GM19239 (cell line): ENCODE results near the gene MAS1.
"Not testable (repeated sequence)": the region's sequence is repeated elsewhere in the genome, so short reads cannot be mapped to it uniquely, and the experiment has no call there.

Experiments used
- DNase-seq: peaks from one replicate; pipeline ENCODE4 v3.0.0; 2011; ENCODE audit warnings: low spot score; ENCODE audit not compliant: insufficient read length
- FAIRE-seq: peaks from 2 replicates; lab custom pipeline; 2011; peaks lifted over from hg19 to GRCh38; lab: Jason Lieb, UNC

MAS1 gene

DNA sequence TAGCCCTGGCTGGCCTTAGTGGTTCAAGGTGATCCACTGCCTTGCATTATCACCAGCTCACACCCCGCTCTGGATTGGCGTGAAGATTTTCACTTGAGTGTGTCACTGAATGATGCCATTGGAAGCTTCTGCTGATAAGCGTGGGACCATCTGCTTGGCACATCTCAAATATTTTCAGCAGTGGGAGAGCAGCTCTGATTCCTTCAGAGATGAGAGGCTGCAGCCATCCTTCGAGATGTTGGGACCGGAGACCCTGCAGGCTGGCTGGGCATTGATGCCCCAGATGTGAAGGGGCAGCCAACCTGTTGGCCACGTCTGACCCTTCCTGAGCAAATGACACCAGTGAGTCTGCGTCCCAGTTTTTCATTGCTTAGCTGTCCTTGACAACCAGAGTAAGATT is at the start of gene MAS1:
Gene MAS1, plus strand, starts transcription at position 197 of the 400 bp plus-strand sequence. CDS start 15,968 bp downstream, outside the sequence.
- DNase-seq (no peak), FAIRE-seq (no peak)

- DNase-seq (no peak), FAIRE-seq (no peak)
Measured at GRCh38 chr6:159842035-159842434, 48.8 kb upstream of the MAS1 start.

GRCh38 chr6:159844737-159845645 is 45.8 kb upstream of the MAS1 start:
- FAIRE-seq, result no peak
- DNase-seq, result no peak

GRCh38 chr6:159848552-159848951 is 42.2 kb upstream of the MAS1 start:
- DNase-seq, FAIRE-seq: not testable (repeated sequence)

GRCh38 chr6:159849851-159850250 is 40.9 kb upstream of the MAS1 start:
- not testable (repeated sequence) for FAIRE-seq

DNA sequence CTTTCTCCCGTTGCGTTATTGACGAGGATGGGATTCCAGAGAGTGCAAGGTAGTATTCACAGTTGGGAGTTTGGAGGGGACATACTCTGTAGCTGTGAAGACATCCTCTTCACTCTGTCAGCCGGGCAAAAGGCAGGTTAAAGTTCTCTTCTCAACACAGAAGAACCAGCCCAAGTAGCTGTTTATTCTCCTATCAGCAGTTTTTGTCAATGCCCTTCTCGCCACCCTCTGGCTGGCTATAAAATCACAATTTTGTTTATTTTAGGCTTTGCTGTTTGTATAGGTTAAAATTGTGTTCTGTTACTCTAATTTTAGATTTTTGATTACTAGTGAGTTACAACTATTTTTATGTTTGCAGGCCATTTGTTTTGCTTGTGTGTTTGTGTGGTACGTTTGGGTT is 37.9 kb upstream of the MAS1 start:
- DNase-seq (no peak), FAIRE-seq (no peak)

More at GRCh38 chr6:159849851-159850250, 40.9 kb upstream of the MAS1 start:
- not testable (repeated sequence) for DNase-seq

DNA sequence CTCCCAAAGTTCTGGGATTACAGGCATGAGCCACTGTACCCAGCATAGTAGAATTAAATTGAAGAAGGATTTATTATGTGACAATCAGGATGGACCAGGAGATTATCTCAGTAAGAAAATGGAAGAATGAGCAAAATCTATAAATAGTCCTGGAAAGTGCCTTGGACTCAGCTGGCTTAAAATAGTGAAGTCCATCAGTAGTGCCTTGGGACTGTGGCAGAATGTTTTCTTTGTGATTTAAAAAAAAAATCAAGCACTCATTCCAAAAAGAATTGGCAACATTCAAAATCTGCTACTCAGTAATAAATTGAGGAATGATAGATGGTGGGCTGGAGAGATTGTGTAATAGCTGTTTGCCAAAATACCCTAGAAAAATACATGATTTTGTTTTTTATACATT is 37.0 kb upstream of the MAS1 start:
- FAIRE-seq (no peak), DNase-seq (no peak)

GRCh38 chr6:159854959-159855358 is 35.8 kb upstream of the MAS1 start:
- FAIRE-seq, result no peak

DNA sequence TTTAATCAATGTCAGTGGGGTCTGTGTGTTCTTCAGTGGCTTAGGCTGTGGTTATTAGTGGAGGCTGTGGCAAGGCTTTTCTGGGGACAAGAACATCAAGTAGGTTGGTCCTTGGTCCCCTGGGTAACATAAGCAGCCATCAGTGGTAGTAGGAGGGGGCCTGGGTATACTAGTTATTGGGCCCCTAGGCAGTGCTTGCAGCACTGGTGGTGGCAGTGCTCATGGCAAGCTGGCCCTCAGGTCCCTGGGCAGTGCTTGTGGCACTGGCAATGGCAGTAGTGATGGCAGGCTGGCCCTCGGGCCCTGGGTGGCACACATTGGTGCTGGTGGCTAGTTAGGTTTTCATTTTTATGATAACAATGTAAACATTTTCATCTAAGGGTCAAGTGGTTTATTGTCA is 32.5 kb upstream of the MAS1 start:
- FAIRE-seq (no peak), DNase-seq (no peak)

More at GRCh38 chr6:159854959-159855358, 35.8 kb upstream of the MAS1 start:
- no peak for DNase-seq

GRCh38 chr6:159860482-159860881 is 30.3 kb upstream of the MAS1 start:
- no peak for FAIRE-seq

GRCh38 chr6:159862103-159862502 is 28.7 kb upstream of the MAS1 start:
- FAIRE-seq, result no peak
- DNase-seq, result no peak

More at GRCh38 chr6:159860482-159860881, 30.3 kb upstream of the MAS1 start:
- no peak for DNase-seq

GRCh38 chr6:159863341-159863740 is 27.4 kb upstream of the MAS1 start:
- DNase-seq (peak; percentile 43), FAIRE-seq (peak; percentile 87)

DNA sequence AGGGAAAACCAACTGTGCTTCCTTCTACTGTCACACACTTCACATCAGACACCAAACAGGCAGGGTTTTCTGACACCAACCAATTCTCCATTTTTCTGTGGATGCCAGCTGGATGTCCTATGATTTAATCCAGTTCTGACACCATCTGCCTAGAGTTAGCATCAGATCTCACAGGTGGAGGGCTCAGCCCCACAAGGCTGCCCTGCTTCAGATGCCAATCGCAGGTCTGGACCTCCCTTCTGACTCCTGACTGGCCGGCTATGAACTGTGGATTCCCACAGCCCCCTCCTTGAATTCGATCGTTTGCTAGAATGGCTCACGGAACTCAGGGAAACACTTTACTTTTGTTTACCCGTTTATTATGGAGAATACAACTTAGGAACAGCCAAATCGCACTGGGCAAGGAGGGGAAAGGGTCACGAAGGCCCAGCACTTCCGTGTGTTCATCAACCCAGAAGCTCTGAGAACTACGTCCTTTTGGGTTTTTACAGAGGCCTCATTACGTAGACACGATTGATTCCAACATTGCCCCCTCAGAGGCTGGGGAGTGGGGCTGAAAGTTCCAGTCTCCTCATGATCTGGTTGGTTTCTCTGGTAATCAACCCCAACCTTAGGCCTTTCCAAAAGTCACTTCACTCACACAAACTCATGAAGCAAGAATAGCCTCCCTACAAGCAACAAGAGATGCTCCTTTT is 25.4 kb upstream of the MAS1 start:
- FAIRE-seq (no peak), DNase-seq (no peak)

DNA sequence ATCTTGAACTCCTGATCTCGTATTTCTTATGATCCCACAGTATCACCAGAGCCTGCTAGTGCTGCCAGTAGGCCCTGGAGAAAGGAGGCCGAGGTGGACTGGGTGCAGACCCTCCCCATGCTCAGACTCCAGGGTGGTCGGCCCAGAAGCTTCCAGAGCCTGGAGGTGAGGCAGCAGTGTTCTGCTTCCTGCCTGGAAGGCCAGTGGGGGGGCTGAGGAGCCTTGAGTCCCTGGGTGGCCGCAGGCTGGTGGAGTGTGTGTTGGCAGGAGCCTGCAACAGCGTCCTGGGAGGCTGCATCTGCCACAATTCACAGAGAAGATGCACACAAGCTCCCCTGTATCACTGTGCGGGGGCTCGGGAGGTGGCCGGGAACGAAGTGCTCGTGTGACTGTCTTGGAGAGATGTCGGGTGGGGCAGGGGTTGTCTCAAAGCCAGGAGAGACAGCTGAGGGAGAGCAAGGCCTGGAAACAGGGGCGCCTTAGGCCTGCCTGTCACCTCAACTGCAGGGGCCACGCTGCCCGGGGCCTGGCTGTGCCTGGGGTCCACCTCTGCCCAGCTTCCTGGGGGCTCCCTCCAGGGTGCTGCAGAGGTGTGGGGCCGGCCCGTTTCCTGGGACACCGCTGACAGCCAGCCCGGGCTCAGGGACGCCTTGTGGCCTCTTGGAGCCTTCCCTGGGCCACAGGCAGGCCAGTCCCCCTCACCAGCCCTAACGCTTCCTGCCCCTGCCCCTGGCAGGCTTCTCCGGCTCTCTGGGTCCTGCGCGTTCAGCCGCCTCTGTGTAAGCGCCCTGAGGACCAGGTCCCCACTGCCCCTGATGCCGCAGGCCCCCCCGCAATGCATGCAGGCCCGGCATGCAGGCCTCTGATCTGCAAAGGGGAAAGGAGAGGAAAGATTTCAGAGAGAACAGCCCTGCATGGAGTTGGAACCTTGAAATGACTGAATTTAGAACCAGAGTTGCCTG is 24.2 kb upstream of the MAS1 start:
- no peak for FAIRE-seq
- DNase-seq, result no peak

- DNase-seq (no peak), FAIRE-seq (no peak)
Measured at GRCh38 chr6:159871241-159871640, 19.5 kb upstream of the MAS1 start.

DNA sequence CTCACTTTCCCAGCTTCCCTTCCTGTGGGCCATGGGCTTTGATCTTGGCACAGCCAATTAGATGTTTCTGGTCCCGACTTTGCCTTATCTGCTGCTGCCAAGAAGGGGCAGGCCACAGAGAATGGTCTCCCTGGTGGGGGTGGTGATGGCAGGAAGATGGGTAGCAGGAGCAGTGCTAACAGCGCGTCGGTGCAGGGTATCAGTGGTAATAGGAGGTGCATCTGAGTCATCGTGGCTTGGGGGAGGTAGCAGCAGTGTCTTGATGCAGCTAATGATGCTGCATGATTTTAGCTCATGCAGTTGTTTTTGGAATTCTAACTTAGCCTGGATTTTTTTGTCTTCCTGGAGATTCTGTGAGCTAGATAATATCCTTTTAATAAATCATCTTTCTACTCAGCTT is 18.9 kb upstream of the MAS1 start:
- FAIRE-seq (no peak), DNase-seq (no peak)

DNA sequence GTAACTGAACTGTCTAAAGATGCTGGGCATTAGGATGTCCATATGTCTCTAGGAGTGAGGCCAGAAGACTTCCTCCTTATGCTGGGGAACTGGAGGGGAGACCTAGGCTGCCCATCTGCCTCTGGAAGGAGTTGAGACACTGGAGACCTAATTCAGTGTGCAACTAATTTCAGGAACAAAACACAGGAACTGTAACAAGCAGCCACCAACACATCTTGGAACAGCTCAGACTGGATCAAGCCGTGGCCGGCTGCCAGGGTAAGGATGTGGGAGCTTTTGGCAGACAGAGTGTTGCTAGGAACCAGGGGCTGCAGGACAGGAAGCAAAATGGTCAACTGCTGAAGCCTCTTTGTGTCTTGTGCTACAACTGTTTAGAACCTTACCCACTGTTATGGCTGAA is 16.4 kb upstream of the MAS1 start:
- FAIRE-seq, result no peak

DNA sequence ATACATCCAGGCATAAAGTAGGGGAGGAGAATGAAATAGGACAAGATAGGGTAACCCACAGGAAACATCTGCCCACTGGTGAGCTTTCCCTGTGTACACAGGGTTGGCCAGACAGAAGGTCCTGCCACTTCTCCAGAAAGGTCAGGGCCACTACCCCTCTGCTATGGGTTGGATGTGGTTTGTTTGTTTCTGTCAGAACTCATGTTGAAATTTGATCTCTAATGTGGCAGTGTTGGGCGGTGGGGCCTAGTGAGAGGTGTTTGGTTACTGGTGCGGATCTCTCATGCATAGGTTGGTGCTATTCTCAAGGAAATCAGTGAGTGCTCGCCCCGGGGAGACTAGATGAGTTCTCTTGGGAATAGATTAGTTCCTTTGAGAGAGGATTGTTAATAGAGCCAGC is 15.6 kb upstream of the MAS1 start:
- DNase-seq, result no peak
- FAIRE-seq, result no peak

More for the DNA sequence above, 16.4 kb upstream of the MAS1 start:
- no peak for DNase-seq

- FAIRE-seq (no peak), DNase-seq (no peak)
Measured at GRCh38 chr6:159876242-159876641, 14.5 kb upstream of the MAS1 start.

GRCh38 chr6:159877256-159877808 is 13.5 kb upstream of the MAS1 start:
- FAIRE-seq, result no peak
- DNase-seq, result no peak
